Testis (tissue), 3 donors: Measurements from ENCODE around the gene DRAXIN. TPM values are rescaled to one million over a fixed set of nuclear protein-coding genes. Genes with fewer than 3 reads are reported as not detected.

Experiments
- DNase-seq: peaks from one replicate; pipeline ENCODE4 v3.0.0-alpha.2; 2019
- H3K27ac ChIP-seq, 2 donors: fragments of 200-600 bp; sonication (generic); one replicate each; pipeline ENCODE4 v1.5.1; 2019
- H3K27me3 ChIP-seq: fragments of 200-600 bp; sonication (generic); one replicate; pipeline ENCODE4 v1.5.1; 2019
- H3K36me3 ChIP-seq: fragments of 200-600 bp; sonication (generic); one replicate; pipeline ENCODE4 v1.5.1; 2017; ENCODE audit warnings: low read depth; ENCODE audit errors: missing control alignments
- H3K4me1 ChIP-seq: fragments of 200-600 bp; sonication (generic); one replicate; pipeline ENCODE4 v1.5.1; 2019
- H3K4me3 ChIP-seq, 2 donors: fragments of 200-600 bp; sonication (generic); one replicate each; pipeline ENCODE4 v1.5.1; 2017 to 2019
- H3K9me3 ChIP-seq: fragments of 200-600 bp; sonication (generic); one replicate; pipeline ENCODE4 v1.5.1; 2017
- CTCF ChIP-seq, 3 experiments: fragments of 450-650 bp in 2 of 3; fragments of 200-600 bp in 1 of 3; sonication (generic) in 1 of 3; IDR thresholded peaks; one replicate each; pipeline ENCODE4 v1.5.1; 2016 to 2019; ENCODE audit warnings: antibody characterized with exemption in 3 of 3, mild to moderate bottlenecking in 2 of 3, moderate library complexity in 1 of 3
- POLR2A ChIP-seq: fragments of 450-650 bp; IDR thresholded peaks from one replicate; pipeline ENCODE4 v1.6.1; 2017; ENCODE audit warnings: antibody characterized with exemption, mild to moderate bottlenecking, moderate library complexity
- WGBS, 2 donors: methylation state at CpG; one replicate each; pipeline ENCODE4 v1.1.5; 2018; 5-methylcytosine and 5-hydroxymethylcytosine counted together
- intact Hi-C: fragments of 100-400 bp; cut with DNase I; formaldehyde crosslinking; loops from one replicate; pipeline ENCODE4 v1.15.1; 2023; ENCODE audit warnings: low total_unique reads
- polyA plus RNA-seq: library from polyadenylated mRNA; stranded (reverse); fragments of 350-450 nt; fragmentation: Illumina TruSeq; extraction: RNeasy Lipid Tissue Mini Kit (QIAGEN cat#74804); gene quantifications from one replicate; pipeline ENCODE4 v1.2.3, GENCODE V29; 2014; ENCODE audit warnings: low read depth, low replicate concordance; ENCODE audit not compliant: insufficient read depth
- total RNA-seq, 2 donors: library from RNA; depleted of rRNA; stranded (reverse); fragments of >200 nt; gene quantifications; one replicate each; pipeline ENCODE4 v1.2.3, GENCODE V29; 2016

The DRAXIN gene
- total and polyA plus RNA-seq, 3 donors from 2014 or later: 0.53 to 0.93 (median 0.79) TPM

- H3K27me3 ChIP-seq: no peaks in the 10 kb centered on the region
- intact Hi-C loops: no loop called here
- no peak overlapping the region for H3K4me3 ChIP-seq
- no peak for TF ChIP-seq POLR2A
- no peak for TF ChIP-seq CTCF (IDR thresholded peaks at IDR 0.05)
- H3K4me1 ChIP-seq: peaks cover 8% of the 10 kb centered on the region
- 89 to 92% methylated on average over 15 to 18 of the region's 19 CpGs for WGBS, 2 donors
- H3K36me3 ChIP-seq: no peaks in the 10 kb centered on the region
- no peaks in the 10 kb centered on the region for H3K9me3 ChIP-seq
- no peak for DNase-seq
- H3K27ac ChIP-seq: no peak overlapping the region
Observed at GRCh38 chr1:11765661-11766428, 74.3 kb downstream of the DRAXIN start.

GRCh38 chr1:11766429-11766776 is 74.9 kb downstream of the DRAXIN start:
- 69 to 91% methylated on average over 8 to 14 of the region's 14 CpGs for WGBS, 2 donors
- H3K36me3 ChIP-seq: no peaks in the 10 kb centered on the region
- H3K9me3 ChIP-seq: no peaks in the 10 kb centered on the region
- no peak for DNase-seq
- no peaks in the 10 kb centered on the region for H3K27me3 ChIP-seq
- TF ChIP-seq CTCF (IDR thresholded peaks at IDR 0.05) (no peak), POLR2A (no peak)
- H3K4me3 ChIP-seq: no peak overlapping the region
- peaks cover 8% of the 10 kb centered on the region for H3K4me1 ChIP-seq
- intact Hi-C loops: no loop called here
- H3K27ac ChIP-seq: no peak overlapping the region

GRCh38 chr1:11767922-11768704 is 76.6 kb downstream of the DRAXIN start:
- H3K27ac ChIP-seq: no peak overlapping the region
- no peak for DNase-seq
- intact Hi-C loops: no loop called here
- no peaks in the 10 kb centered on the region for H3K27me3 ChIP-seq
- H3K4me1 ChIP-seq: peaks cover 8% of the 10 kb centered on the region
- no peak overlapping the region for H3K4me3 ChIP-seq
- no peaks in the 10 kb centered on the region for H3K9me3 ChIP-seq
- 74 to 91% methylated on average over 9 to 16 of the region's 16 CpGs for WGBS, 2 donors
- no peaks in the 10 kb centered on the region for H3K36me3 ChIP-seq
- no peak for TF ChIP-seq POLR2A
- no peak for TF ChIP-seq CTCF (IDR thresholded peaks at IDR 0.05)

- Histone ChIP-seq H3K27ac (no peak overlapping the region), H3K4me1 (peaks cover 8% of the 10 kb centered on the region), H3K36me3 (no peaks in the 10 kb centered on the region), H3K27me3 (no peaks in the 10 kb centered on the region), H3K4me3 (no peak overlapping the region), H3K9me3 (no peaks in the 10 kb centered on the region)
- TF ChIP-seq CTCF (IDR thresholded peaks at IDR 0.05) (no peak), POLR2A (no peak)
- intact Hi-C loops: no loop called here
- no peak for DNase-seq
- WGBS, 2 donors: 39 to 48% methylated on average over 4 of the region's 4 CpGs
Observed at GRCh38 chr1:11768821-11769220, 77.3 kb downstream of the DRAXIN start.
